ENCODE measurements around the gene ADGRG1.

GRCh38 chr16:57677622-57678369, 49.4 kb downstream of the ADGRG1 start:
- no peak for TF ChIP-seq CTCF (conservative IDR thresholded peaks at IDR 0.05)
- no peak for TF ChIP-seq ZFX (IDR thresholded peaks at IDR 0.05)
